Panc1 (cell line): ENCODE measurements around the gene MMS22L. TPM values are rescaled to one million over a fixed set of nuclear protein-coding genes. Genes with fewer than 3 reads are reported as not detected.

Source experiments
- ATAC-seq: fragments of 200-7000 bp; cut with Tn5 transposase; 2 replicates; pipeline ENCODE4 v1.9.1; 2020; ENCODE audit warnings: mild to moderate bottlenecking, moderate library complexity
- BruUV-seq: library from RNA; stranded (reverse); fragments of 400-500 nt; replicated peaks from 2 replicates; lab custom pipeline; 2021; lab: Mats Ljungman, UMichigan
- CTCF ChIA-PET: fragments of 300-600 bp; sonication (Branson Sonifier 250); formaldehyde crosslinking; loops from one replicate; lab custom pipeline; 2022; ENCODE audit warnings: antibody characterized with exemption; lab: Charles Lee
- POLR2A ChIA-PET: fragments of 300-600 bp; sonication (Branson Sonifier 250); formaldehyde crosslinking; loops from one replicate; lab custom pipeline; 2022; ENCODE audit warnings: antibody characterized with exemption; lab: Charles Lee
- DNase-seq: peaks from one replicate; pipeline ENCODE4 v3.0.0-alpha.2; 2010; ENCODE audit warnings: low read depth, low spot score
- H3K27ac ChIP-seq: 2 replicates; pipeline ENCODE4 v1.5.1; 2011; ENCODE audit warnings: mild to moderate bottlenecking, low read length, inconsistent platforms
- H3K27me3 ChIP-seq: fragments of 200-500 bp; sonication (Bioruptor generic); 2 replicates; pipeline ENCODE4 v1.6.0; 2014; ENCODE audit warnings: low read length, inconsistent platforms; ENCODE audit not compliant: control insufficient read depth, insufficient read depth
- H3K36me3 ChIP-seq: fragments of 200-500 bp; sonication (Bioruptor generic); 2 replicates; pipeline ENCODE4 v1.5.1; 2014; ENCODE audit warnings: inconsistent platforms, mild to moderate bottlenecking, low read length, moderate library complexity; ENCODE audit not compliant: control insufficient read depth, insufficient read depth
- H3K4me1 ChIP-seq: 2 replicates; pipeline ENCODE4 v1.5.1; 2011; ENCODE audit warnings: inconsistent platforms, mild to moderate bottlenecking, low read length, moderate library complexity; ENCODE audit not compliant: control insufficient read depth, insufficient read depth
- H3K4me3 ChIP-seq, 2 experiments: 2 replicates each; pipeline ENCODE4 v1.5.1; 2011 to 2012; ENCODE audit warnings: low read depth in 2 of 2, low read length in 2 of 2, mild to moderate bottlenecking in 2 of 2, inconsistent platforms in 1 of 2, moderate library complexity in 1 of 2
- H3K9me3 ChIP-seq: fragments of 200-500 bp; sonication (Bioruptor generic); 2 replicates; pipeline ENCODE4 v1.5.1; 2014; ENCODE audit warnings: low read depth, mild to moderate bottlenecking, inconsistent platforms, low read length, moderate library complexity; ENCODE audit not compliant: control insufficient read depth, insufficient read depth
- POLR2AphosphoS5 ChIP-seq: IDR thresholded peaks from 2 replicates; pipeline ENCODE4 v1.6.1; 2012; ENCODE audit warnings: mild to moderate bottlenecking, low read depth, low read length, moderate library complexity
- SIN3A ChIP-seq: IDR thresholded peaks from 2 replicates; pipeline ENCODE4 v1.6.1; 2012; ENCODE audit warnings: low read depth, mild to moderate bottlenecking, low read length, moderate library complexity, borderline replicate concordance; ENCODE audit not compliant: insufficient read depth
- TCF7L2 ChIP-seq: IDR thresholded peaks from 2 replicates; pipeline ENCODE4 v1.6.1; 2011; ENCODE audit warnings: mild to moderate bottlenecking, low read depth, low read length, inconsistent platforms
- in situ Hi-C: cut with HindIII; loops from 2 replicates; pipeline ENCODE4 v1.10.0; 2016; ENCODE audit warnings: low sequenced_read_pairs, low pct_unique_long_range_greater_than_20kb
- intact Hi-C: fragments of 100-400 bp; cut with micrococcal nuclease; formaldehyde crosslinking; loops from one replicate; pipeline ENCODE4 v1.10.0; 2022; ENCODE audit not compliant: unreplicated experiment
- total RNA-seq: library from RNA; stranded (reverse); gene quantifications from one replicate; pipeline ENCODE4 v1.2.1, GENCODE V29; 2021; ENCODE audit not compliant: unreplicated experiment
- TF ChIP-seq, protein P1 (sequence below): fragments of 450-650 bp; IDR thresholded peaks from 2 replicates; pipeline ENCODE4 v1.5.1; 2017; ENCODE audit warnings: mild to moderate bottlenecking
- TF ChIP-seq, protein P2 (sequence below), 2 experiments: IDR thresholded peaks; 2 replicates each; pipeline ENCODE4 v1.6.1; 2011 to 2012; ENCODE audit warnings: low read depth in 2 of 2, control low read depth in 1 of 2, low read length in 1 of 2, mild to moderate bottlenecking in 1 of 2, moderate library complexity in 1 of 2; ENCODE audit not compliant: insufficient read depth in 1 of 2

Gene MMS22L
- total RNA-seq, 1 experiment from 2014 or later = 28.5 TPM

DNA sequence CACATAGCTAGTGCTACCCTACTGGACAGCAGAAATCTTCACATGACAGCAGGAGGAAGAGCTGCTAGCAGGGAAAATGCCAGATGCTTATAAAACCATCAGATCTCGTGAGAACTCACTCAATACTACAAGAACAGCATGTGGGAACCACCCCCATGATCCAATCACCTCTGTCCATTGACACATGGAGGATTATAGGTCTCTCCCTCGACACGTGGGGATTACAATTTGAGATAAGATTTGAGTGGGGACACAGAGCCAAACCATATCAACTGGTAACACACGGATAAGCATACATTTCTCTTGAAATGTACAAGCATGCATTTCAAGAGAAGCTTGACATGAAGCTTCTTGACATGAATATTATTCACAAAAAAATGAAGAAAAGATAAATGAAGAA, 64.1 kb downstream of the MMS22L start:
- Histone ChIP-seq H3K4me1 (no peaks in the 10 kb centered on the region; the same call in 1 of the 2 replicates), H3K27me3 (no peaks in the 10 kb centered on the region), H3K9me3 (no peaks in the 10 kb centered on the region), H3K4me3 (no peak overlapping the region), H3K27ac (no peak overlapping the region), H3K36me3 (no peaks in the 10 kb centered on the region)
- TF ChIP-seq SIN3A (no peak), TCF7L2 (no peak)
- TF ChIP-seq, protein P1, sequence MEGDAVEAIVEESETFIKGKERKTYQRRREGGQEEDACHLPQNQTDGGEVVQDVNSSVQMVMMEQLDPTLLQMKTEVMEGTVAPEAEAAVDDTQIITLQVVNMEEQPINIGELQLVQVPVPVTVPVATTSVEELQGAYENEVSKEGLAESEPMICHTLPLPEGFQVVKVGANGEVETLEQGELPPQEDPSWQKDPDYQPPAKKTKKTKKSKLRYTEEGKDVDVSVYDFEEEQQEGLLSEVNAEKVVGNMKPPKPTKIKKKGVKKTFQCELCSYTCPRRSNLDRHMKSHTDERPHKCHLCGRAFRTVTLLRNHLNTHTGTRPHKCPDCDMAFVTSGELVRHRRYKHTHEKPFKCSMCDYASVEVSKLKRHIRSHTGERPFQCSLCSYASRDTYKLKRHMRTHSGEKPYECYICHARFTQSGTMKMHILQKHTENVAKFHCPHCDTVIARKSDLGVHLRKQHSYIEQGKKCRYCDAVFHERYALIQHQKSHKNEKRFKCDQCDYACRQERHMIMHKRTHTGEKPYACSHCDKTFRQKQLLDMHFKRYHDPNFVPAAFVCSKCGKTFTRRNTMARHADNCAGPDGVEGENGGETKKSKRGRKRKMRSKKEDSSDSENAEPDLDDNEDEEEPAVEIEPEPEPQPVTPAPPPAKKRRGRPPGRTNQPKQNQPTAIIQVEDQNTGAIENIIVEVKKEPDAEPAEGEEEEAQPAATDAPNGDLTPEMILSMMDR = no peak
- TF ChIP-seq, protein P2, sequence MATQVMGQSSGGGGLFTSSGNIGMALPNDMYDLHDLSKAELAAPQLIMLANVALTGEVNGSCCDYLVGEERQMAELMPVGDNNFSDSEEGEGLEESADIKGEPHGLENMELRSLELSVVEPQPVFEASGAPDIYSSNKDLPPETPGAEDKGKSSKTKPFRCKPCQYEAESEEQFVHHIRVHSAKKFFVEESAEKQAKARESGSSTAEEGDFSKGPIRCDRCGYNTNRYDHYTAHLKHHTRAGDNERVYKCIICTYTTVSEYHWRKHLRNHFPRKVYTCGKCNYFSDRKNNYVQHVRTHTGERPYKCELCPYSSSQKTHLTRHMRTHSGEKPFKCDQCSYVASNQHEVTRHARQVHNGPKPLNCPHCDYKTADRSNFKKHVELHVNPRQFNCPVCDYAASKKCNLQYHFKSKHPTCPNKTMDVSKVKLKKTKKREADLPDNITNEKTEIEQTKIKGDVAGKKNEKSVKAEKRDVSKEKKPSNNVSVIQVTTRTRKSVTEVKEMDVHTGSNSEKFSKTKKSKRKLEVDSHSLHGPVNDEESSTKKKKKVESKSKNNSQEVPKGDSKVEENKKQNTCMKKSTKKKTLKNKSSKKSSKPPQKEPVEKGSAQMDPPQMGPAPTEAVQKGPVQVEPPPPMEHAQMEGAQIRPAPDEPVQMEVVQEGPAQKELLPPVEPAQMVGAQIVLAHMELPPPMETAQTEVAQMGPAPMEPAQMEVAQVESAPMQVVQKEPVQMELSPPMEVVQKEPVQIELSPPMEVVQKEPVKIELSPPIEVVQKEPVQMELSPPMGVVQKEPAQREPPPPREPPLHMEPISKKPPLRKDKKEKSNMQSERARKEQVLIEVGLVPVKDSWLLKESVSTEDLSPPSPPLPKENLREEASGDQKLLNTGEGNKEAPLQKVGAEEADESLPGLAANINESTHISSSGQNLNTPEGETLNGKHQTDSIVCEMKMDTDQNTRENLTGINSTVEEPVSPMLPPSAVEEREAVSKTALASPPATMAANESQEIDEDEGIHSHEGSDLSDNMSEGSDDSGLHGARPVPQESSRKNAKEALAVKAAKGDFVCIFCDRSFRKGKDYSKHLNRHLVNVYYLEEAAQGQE (IDR thresholded peaks at IDR 0.05; ENCODE audit: insufficient read depth in 1 of 2, low read depth in 2 of 2, low read length in 1 of 2) = no peak
- no peak for DNase-seq
- in situ Hi-C loops = no loop called here
- intact Hi-C loops = loop anchor here (10.0 kb wide), 1 partner anchor 176 kb away; no protein-coding TSS in a partner anchor
- ChIA-PET POLR2A (interaction anchor here (0.7 kb wide), 1 partner anchor 86 kb away, joined by 3 read pairs; no protein-coding TSS in a partner anchor), CTCF (no interaction called here)
- no peak for ATAC-seq
- BruUV-seq = no TSS peak

DNA sequence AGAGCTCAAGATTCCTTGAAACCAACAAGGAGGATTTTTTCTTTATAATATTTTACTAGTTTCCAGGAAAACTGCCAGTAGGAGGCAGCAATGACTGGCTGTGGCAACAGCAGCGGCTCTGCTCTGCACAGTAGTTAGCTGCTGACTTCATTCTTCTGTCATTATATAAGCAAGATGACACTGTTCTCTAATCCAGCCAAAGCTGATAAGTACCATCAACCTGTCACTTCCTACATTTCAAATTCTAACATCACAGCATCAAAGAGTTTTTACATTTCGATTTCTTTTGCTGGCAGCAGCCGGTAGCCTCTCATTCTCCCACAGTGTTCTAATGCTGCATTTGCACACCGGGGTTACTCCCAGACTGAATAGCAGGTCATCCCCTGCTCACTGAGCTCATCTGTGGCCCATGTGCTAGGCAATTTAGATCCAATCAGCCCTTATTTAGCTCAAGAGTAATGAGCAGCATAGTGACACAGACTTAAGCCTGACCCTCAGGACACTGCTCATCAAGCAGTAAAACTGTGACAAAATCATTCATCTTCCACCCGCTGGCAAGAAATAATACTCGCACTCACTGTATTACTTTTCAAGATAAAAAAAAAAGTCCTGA, 67.8 kb downstream of the MMS22L start:
- intact Hi-C loops (loop anchor here (10.0 kb wide), 1 partner anchor 180 kb away; no protein-coding TSS in a partner anchor), in situ Hi-C loops (no loop called here)
- H3K9me3 ChIP-seq = no peaks in the 10 kb centered on the region
- ChIA-PET CTCF (interaction anchor here (0.6 to 0.7 kb wide), 7 partner anchors 21 to 774 kb away, joined by 3 to 10 read pairs (median 4); no protein-coding TSS in a partner anchor), POLR2A (no interaction called here)
- TF ChIP-seq, protein P2 (IDR thresholded peaks at IDR 0.05; ENCODE audit: insufficient read depth in 1 of 2, low read depth in 2 of 2, low read length in 1 of 2) = no peak
- no peak for TF ChIP-seq SIN3A
- TF ChIP-seq, protein P1 = peak; percentile 67
- TF ChIP-seq TCF7L2 = no peak
- TF ChIP-seq POLR2AphosphoS5 = no peak
- H3K4me1 ChIP-seq = no peaks in the 10 kb centered on the region; the same call in 1 of the 2 replicates
- no peaks in the 10 kb centered on the region for H3K27me3 ChIP-seq
- ATAC-seq (peak; percentile 69; the same call in 1 of the 2 replicates), DNase-seq (peak; percentile 22)
- H3K4me3 ChIP-seq = no peak overlapping the region
- H3K36me3 ChIP-seq = no peaks in the 10 kb centered on the region
- BruUV-seq = no TSS peak
- no peak overlapping the region for H3K27ac ChIP-seq
